GM03348 (cell line): ENCODE results near the gene WWC1.

Experiments used
- DNase-seq: peaks from one replicate; pipeline ENCODE4 v3.0.0; 2012; ENCODE audit warnings: low spot score

Gene WWC1

GRCh38 chr5:168494057-168494555, 202.7 kb downstream of the WWC1 start:
- DNase-seq: no peak

- DNase-seq: no peak
Observed at GRCh38 chr5:168502563-168503237, 211.3 kb downstream of the WWC1 start.

GRCh38 chr5:168513861-168514428, 222.5 kb downstream of the WWC1 start:
- DNase-seq: no peak
